ENCODE data around the gene POLH.

DNA sequence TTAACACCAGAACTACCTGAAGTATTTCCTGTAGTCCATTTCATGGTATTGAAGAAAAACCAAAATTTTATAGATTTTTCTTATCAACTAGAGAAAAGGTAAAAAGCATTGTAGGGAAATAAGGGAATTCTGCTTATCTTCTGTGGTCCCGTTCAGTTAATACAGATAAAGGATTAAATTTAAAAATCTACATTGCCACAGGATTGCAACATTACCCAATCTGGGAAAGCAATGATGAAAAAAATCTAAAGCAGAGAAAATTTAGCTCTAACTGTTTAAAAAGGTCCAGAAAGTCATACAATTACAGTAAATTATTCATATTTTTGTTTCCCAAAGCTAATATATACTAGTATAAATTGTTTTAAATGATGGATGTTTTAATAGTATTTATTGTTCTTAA, 18.0 kb downstream of the POLH start:
- no peak for TF ChIP-seq CTCF (IDR thresholded peaks at IDR 0.05)
- no peak for TF ChIP-seq POLR2AphosphoS5 (IDR thresholded peaks at IDR 0.05)
- no peak for TF ChIP-seq POLR2A (IDR thresholded peaks at IDR 0.05)
